ENCODE data around the gene PEX5L. TPM values are rescaled to one million over a fixed set of nuclear protein-coding genes. Genes with fewer than 3 reads are reported as not detected.
"Not testable (repeated sequence)": the region's sequence is repeated elsewhere in the genome, so short reads cannot be mapped to it uniquely, and the experiment has no call there.

Gene PEX5L
- total and polyA plus RNA-seq, 9 donors, result 0.30 to 8.6 (median 1.1) TPM

GRCh38 chr3:179794355-179794754, 242.4 kb downstream of the PEX5L start:
- TF ChIP-seq EP300 (IDR thresholded peaks at IDR 0.05), result no peak
- no peak for TF ChIP-seq POLR2A (IDR thresholded peaks at IDR 0.05)
- 38 to 59% (median 38%) methylated on average over 4 of the region's 4 CpGs for WGBS, 3 donors
- H3K36me3 ChIP-seq, result no peaks in the 10 kb centered on the region
- no peaks in the 10 kb centered on the region for H3K27me3 ChIP-seq
- no peak for DNase-seq
- H3K4me3 ChIP-seq, result no peak overlapping the region
- intact Hi-C loops (cut with DNase I), result no loop called here
- no peaks in the 10 kb centered on the region for H3K9me3 ChIP-seq
- H3K4me1 ChIP-seq (ENCODE audit: insufficient read depth), result no peaks in the 10 kb centered on the region
- no peak overlapping the region for H3K27ac ChIP-seq

- Histone ChIP-seq H3K9me3 (no peaks in the 10 kb centered on the region), H3K27ac (no peak overlapping the region), H3K4me1 (ENCODE audit: insufficient read depth) (no peaks in the 10 kb centered on the region), H3K27me3 (no peaks in the 10 kb centered on the region), H3K4me3 (no peak overlapping the region), H3K36me3 (no peaks in the 10 kb centered on the region)
- no peak for DNase-seq
- intact Hi-C loops (cut with DNase I), result no loop called here
- TF ChIP-seq, protein P1, sequence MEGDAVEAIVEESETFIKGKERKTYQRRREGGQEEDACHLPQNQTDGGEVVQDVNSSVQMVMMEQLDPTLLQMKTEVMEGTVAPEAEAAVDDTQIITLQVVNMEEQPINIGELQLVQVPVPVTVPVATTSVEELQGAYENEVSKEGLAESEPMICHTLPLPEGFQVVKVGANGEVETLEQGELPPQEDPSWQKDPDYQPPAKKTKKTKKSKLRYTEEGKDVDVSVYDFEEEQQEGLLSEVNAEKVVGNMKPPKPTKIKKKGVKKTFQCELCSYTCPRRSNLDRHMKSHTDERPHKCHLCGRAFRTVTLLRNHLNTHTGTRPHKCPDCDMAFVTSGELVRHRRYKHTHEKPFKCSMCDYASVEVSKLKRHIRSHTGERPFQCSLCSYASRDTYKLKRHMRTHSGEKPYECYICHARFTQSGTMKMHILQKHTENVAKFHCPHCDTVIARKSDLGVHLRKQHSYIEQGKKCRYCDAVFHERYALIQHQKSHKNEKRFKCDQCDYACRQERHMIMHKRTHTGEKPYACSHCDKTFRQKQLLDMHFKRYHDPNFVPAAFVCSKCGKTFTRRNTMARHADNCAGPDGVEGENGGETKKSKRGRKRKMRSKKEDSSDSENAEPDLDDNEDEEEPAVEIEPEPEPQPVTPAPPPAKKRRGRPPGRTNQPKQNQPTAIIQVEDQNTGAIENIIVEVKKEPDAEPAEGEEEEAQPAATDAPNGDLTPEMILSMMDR (IDR thresholded peaks at IDR 0.05), result no peak
- no peak for TF ChIP-seq POLR2A (IDR thresholded peaks at IDR 0.05)
- no peak for TF ChIP-seq EP300 (IDR thresholded peaks at IDR 0.05)
- WGBS, 3 donors, result 73 to 92% (median 88%) methylated on average over 3 of the region's 3 CpGs
Measured at GRCh38 chr3:179791793-179792192, 244.9 kb downstream of the PEX5L start.

- Histone ChIP-seq H3K4me3 (no peak overlapping the region), H3K9me3 (no peaks in the 10 kb centered on the region), H3K36me3 (no peaks in the 10 kb centered on the region), H3K4me1 (ENCODE audit: insufficient read depth) (no peaks in the 10 kb centered on the region), H3K27ac (no peak overlapping the region), H3K27me3 (no peaks in the 10 kb centered on the region)
- intact Hi-C loops (cut with DNase I), result no loop called here
- DNase-seq, result no peak
- TF ChIP-seq, protein P1 (IDR thresholded peaks at IDR 0.05), result no peak
- TF ChIP-seq POLR2A (IDR thresholded peaks at IDR 0.05), result no peak
- no peak for TF ChIP-seq EP300 (IDR thresholded peaks at IDR 0.05)
- WGBS, 3 donors, result 90 to 100% (median 97%) methylated on average over 1 of the region's 1 CpG
Measured at GRCh38 chr3:179788996-179789395, 247.7 kb downstream of the PEX5L start.

DNA sequence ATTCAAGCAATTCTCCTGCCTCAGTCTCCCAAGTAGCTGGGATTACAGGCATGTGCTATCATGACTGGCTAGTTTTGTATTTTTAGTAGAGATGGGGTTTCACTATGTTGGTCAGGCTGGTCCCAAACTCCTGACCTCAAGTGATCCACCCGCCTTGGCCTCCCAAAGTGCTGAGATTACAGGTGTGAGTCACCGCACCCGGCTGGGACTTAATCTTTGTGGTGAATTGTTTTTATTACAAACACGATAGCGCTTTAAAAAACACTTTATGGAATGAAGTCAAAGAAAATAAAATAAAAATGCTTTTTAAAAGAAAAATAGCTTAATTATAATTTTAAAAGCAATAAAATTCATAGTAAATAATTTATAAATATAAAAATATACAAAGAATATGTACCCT, 253.9 kb downstream of the PEX5L start:
- DNase-seq; H3K27ac ChIP-seq; H3K4me3 ChIP-seq; intact Hi-C loops (cut with DNase I); H3K36me3 ChIP-seq; H3K9me3 ChIP-seq; H3K4me1 ChIP-seq (ENCODE audit: insufficient read depth); H3K27me3 ChIP-seq: not testable (repeated sequence)
- WGBS, 3 donors, result 63 to 69% (median 67%) methylated on average over 5 of the region's 5 CpGs

DNA sequence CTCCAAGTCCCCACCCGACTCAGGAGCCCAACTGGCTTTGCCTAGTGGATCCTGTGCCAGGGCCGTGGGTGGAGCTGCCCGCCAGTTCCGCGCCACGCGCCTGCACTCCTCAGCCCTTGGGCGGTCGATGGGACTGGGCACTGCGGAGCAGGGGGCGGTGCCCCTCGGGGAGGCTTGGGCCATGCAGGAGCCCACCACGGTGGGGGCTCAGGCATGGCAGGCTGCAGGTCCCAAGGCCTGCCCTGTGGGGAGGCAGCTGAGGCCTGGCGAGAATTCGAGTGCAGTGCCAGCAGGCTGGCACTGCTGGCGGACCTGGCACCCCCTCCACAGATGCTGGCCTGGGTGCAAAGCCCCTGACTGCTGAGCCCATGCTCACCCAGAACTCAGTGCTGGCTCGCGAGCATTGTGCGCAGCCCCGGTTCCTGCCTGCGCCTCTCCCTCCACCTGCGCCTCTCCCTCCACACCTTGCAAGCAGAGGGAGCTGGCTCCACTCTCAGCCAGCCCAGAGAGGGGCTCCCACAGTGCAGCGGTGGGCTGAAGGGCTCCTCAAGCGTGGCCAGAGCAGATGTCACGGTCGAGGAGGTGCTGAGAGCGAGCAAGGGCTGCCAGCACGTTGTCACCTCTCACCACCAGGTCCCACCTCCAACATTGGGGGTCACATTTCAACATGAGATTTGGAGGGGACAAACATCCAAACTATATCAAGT, 261.2 kb downstream of the PEX5L start:
- H3K36me3 ChIP-seq, result no peaks in the 10 kb centered on the region
- DNase-seq, result no peak
- no peaks in the 10 kb centered on the region for H3K4me1 ChIP-seq (ENCODE audit: insufficient read depth)
- no peaks in the 10 kb centered on the region for H3K27me3 ChIP-seq
- no peak overlapping the region for H3K27ac ChIP-seq
- 96 to 98% (median 98%) methylated on average over 17 to 28 of the region's 28 CpGs for WGBS, 3 donors
- no peak overlapping the region for H3K4me3 ChIP-seq
- intact Hi-C loops (cut with DNase I), result no loop called here
- TF ChIP-seq, protein P1 (IDR thresholded peaks at IDR 0.05), result no peak
- no peak for TF ChIP-seq POLR2A (IDR thresholded peaks at IDR 0.05)
- TF ChIP-seq EP300 (IDR thresholded peaks at IDR 0.05), result no peak
- H3K9me3 ChIP-seq, result peaks cover 0 to 3% of the 10 kb centered on the region in 2 donors
